Measurements from ENCODE around the gene IL1R1. TPM values are rescaled to one million over a fixed set of nuclear protein-coding genes. Genes with fewer than 3 reads are reported as not detected.

IL1R1 gene
- total RNA-seq, 4 donors from 2014 or later = 51.1 to 141 (median 70.9) TPM

DNA sequence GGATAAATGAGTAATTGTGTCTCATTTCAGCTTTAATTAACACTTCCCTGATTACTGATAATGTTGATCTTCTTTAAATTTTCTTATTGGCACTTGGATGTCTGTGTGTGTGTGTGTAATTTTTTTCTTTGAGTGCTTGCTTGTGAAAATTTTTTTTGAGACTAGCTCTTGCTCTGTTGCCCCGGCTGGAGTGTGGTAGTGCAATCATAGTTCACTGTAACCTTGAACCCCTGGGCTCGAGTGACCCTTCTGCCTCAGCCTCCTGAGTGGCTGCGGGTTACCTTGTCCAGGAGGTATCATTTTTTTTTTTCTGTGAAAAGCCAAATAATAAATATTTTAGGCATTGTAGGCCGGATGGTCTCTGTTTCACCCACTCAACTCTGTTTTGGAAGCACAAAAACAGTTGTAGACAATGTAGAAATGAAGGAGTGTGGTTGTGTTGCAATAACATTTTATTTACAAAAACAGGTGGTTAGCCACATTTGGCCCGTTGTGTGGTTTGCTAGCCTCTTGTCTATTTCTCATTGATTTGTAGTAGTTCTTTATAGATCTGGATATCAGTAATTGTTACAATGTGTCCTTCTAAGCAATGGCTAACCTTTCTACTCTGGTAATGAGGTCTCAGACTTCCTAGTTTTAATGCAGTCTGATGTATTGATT is 52.2 kb downstream of the IL1R1 start:
- Histone ChIP-seq H3K27ac (no peak overlapping the region), H3K36me3 (no peaks in the 10 kb centered on the region), H3K4me1 (no peaks in the 10 kb centered on the region), H3K9me3 (no peaks in the 10 kb centered on the region), H3K27me3 (no peaks in the 10 kb centered on the region), H3K4me3 (no peak overlapping the region)
- no peak for ATAC-seq
- TF ChIP-seq POLR2A (IDR thresholded peaks at IDR 0.05) (no peak), EP300 (IDR thresholded peaks at IDR 0.05) (no peak), CTCF (IDR thresholded peaks at IDR 0.05) (no peak), POLR2AphosphoS5 (IDR thresholded peaks at IDR 0.05) (no peak)
- WGBS, 2 donors (ENCODE audit: low coverage in 1 of 2) = 70 to 73% methylated on average over 3 to 5 of the region's 5 CpGs

- no peak for ATAC-seq
- Histone ChIP-seq H3K27me3 (no peaks in the 10 kb centered on the region), H3K9me3 (no peaks in the 10 kb centered on the region), H3K4me1 (no peaks in the 10 kb centered on the region), H3K4me3 (no peak overlapping the region), H3K27ac (no peak overlapping the region), H3K36me3 (no peaks in the 10 kb centered on the region)
- 75 to 91% methylated on average over 1 to 3 of the region's 5 CpGs for WGBS, 2 donors (ENCODE audit: low coverage in 1 of 2)
- TF ChIP-seq POLR2A (IDR thresholded peaks at IDR 0.05) = no peak
- TF ChIP-seq POLR2AphosphoS5 (IDR thresholded peaks at IDR 0.05) = no peak
- TF ChIP-seq CTCF (IDR thresholded peaks at IDR 0.05) = no peak
- no peak for TF ChIP-seq EP300 (IDR thresholded peaks at IDR 0.05)
Observed at GRCh38 chr2:102197389-102198137, 55.0 kb downstream of the IL1R1 start.

DNA sequence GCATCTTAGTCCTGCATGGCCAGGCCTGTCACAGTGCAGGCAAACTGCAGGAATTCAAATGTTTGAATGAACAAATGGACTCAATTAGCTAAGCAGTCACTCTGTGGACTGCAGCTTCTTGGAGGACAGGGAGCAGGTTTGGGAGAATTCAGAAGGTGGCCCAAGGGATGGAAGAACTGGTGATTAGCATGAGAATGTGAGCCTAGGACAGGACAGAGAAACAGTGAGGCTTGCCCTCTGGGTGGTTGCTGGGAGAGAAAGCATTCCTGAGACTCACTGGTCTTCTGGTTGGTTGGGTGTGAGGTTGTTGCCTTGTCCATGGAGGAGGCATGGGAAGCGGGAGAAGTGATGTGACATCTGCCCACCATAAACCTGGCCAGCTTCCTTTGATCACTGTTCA is 58.0 kb downstream of the IL1R1 start:
- H3K4me1 ChIP-seq = no peaks in the 10 kb centered on the region
- no peaks in the 10 kb centered on the region for H3K36me3 ChIP-seq
- H3K4me3 ChIP-seq = no peak overlapping the region
- 83 to 100% methylated on average over 1 of the region's 1 CpG for WGBS, 2 donors (ENCODE audit: low coverage in 1 of 2)
- no peak overlapping the region for H3K27ac ChIP-seq
- no peaks in the 10 kb centered on the region for H3K27me3 ChIP-seq
- no peak for TF ChIP-seq CTCF (IDR thresholded peaks at IDR 0.05)
- no peak for TF ChIP-seq POLR2A (IDR thresholded peaks at IDR 0.05)
- TF ChIP-seq EP300 (IDR thresholded peaks at IDR 0.05) = no peak
- TF ChIP-seq POLR2AphosphoS5 (IDR thresholded peaks at IDR 0.05) = no peak
- no peaks in the 10 kb centered on the region for H3K9me3 ChIP-seq
- ATAC-seq = no peak

DNA sequence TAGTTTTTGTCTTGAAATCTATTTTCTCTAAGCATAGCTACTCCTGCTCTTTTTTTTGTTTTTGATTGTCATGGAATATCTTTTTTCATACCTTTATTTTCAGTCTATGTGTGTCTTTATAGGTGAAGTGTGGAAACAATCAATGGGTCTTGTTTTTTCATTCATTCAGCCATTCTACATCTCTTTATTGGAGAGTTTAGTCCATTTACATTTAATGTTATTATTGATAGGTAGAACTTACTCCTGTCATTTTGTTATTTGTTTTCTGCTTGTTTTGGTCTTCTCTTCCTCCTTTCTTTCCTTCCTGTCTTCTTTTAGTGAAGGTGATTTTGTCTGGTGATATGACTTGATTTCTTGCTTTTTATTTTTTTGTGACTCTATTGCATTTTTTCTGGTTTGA is 62.1 kb downstream of the IL1R1 start:
- no peak overlapping the region for H3K4me3 ChIP-seq
- no peak overlapping the region for H3K27ac ChIP-seq
- no peaks in the 10 kb centered on the region for H3K27me3 ChIP-seq
- H3K4me1 ChIP-seq = no peaks in the 10 kb centered on the region
- TF ChIP-seq EP300 (IDR thresholded peaks at IDR 0.05) (no peak), POLR2A (IDR thresholded peaks at IDR 0.05) (no peak), POLR2AphosphoS5 (IDR thresholded peaks at IDR 0.05) (no peak), CTCF (IDR thresholded peaks at IDR 0.05) (no peak)
- H3K9me3 ChIP-seq = no peaks in the 10 kb centered on the region
- H3K36me3 ChIP-seq = no peaks in the 10 kb centered on the region
- no peak for ATAC-seq
